Camera-type eye (tissue), 1 donor: Measurements from ENCODE around the gene ANTXR2. TPM values are rescaled to one million over a fixed set of nuclear protein-coding genes. Genes with fewer than 3 reads are reported as not detected.

Experiments
- total RNA-seq: library from RNA; depleted of rRNA; stranded (reverse); fragments of >200 nt; gene quantifications from one replicate; pipeline ENCODE4 v1.2.3, GENCODE V29; 2014

Gene ANTXR2
- 40.0 TPM for total RNA-seq

GRCh38 chr4:80072744-80073472 lies at the start of gene ANTXR2:
TSS of gene ANTXR2 (minus strand) at chr4:80073229. CDS start at chr4:80072560, 669 bp downstream.

Other genes starting within 250 kb of the ANTXR2 start
- gene PRDM8, start 124.3 kb upstream of the ANTXR2 start, total RNA-seq, result 50.3 TPM
- 0.16 TPM for gene FGF5, start 193.4 kb upstream of the ANTXR2 start, total RNA-seq